Liver (tissue), 3 donors: Measurements from ENCODE around the gene TRIM26.

ENCODE experiments used
- MAX ChIP-seq: IDR thresholded peaks from 2 replicates; pipeline ENCODE4 v1.6.1; 2016; ENCODE audit warnings: antibody characterized with exemption
- RAD21 ChIP-seq, 2 donors: IDR thresholded peaks; 2 replicates each; pipeline ENCODE4 v1.6.1; 2016; ENCODE audit warnings: antibody characterized with exemption in 2 of 2, mild to moderate bottlenecking in 2 of 2
- TAF1 ChIP-seq: conservative IDR thresholded peaks from 2 replicates; pipeline ENCODE4 v1.6.1; 2016; ENCODE audit warnings: antibody characterized with exemption, mild to moderate bottlenecking
- TF ChIP-seq, protein P1 (sequence below): fragments of 150-350 bp; IDR thresholded peaks from 2 replicates; pipeline ENCODE4 v1.5.1; 2017; ENCODE audit warnings: improper control_type of control experiment, low read depth, low read length; ENCODE audit not compliant: missing input control
- TF ChIP-seq, protein P2 (sequence below): IDR thresholded peaks from 2 replicates; pipeline ENCODE4 v1.6.1; 2016; ENCODE audit warnings: antibody characterized with exemption
- donor health status: healthy.
- donor health status: healthy.

- TF ChIP-seq, protein P1, sequence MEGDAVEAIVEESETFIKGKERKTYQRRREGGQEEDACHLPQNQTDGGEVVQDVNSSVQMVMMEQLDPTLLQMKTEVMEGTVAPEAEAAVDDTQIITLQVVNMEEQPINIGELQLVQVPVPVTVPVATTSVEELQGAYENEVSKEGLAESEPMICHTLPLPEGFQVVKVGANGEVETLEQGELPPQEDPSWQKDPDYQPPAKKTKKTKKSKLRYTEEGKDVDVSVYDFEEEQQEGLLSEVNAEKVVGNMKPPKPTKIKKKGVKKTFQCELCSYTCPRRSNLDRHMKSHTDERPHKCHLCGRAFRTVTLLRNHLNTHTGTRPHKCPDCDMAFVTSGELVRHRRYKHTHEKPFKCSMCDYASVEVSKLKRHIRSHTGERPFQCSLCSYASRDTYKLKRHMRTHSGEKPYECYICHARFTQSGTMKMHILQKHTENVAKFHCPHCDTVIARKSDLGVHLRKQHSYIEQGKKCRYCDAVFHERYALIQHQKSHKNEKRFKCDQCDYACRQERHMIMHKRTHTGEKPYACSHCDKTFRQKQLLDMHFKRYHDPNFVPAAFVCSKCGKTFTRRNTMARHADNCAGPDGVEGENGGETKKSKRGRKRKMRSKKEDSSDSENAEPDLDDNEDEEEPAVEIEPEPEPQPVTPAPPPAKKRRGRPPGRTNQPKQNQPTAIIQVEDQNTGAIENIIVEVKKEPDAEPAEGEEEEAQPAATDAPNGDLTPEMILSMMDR: no peak
- TF ChIP-seq MAX (no peak), RAD21 (IDR thresholded peaks at IDR 0.05) (no peak), TAF1 (no peak)
- TF ChIP-seq, protein P2, sequence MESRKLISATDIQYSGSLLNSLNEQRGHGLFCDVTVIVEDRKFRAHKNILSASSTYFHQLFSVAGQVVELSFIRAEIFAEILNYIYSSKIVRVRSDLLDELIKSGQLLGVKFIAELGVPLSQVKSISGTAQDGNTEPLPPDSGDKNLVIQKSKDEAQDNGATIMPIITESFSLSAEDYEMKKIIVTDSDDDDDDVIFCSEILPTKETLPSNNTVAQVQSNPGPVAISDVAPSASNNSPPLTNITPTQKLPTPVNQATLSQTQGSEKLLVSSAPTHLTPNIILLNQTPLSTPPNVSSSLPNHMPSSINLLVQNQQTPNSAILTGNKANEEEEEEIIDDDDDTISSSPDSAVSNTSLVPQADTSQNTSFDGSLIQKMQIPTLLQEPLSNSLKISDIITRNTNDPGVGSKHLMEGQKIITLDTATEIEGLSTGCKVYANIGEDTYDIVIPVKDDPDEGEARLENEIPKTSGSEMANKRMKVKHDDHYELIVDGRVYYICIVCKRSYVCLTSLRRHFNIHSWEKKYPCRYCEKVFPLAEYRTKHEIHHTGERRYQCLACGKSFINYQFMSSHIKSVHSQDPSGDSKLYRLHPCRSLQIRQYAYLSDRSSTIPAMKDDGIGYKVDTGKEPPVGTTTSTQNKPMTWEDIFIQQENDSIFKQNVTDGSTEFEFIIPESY: no peak
These were observed 34.4 kb downstream of the TRIM26 start for GRCh38 chr6:30178837-30179236.
